GM19395 (cell line): ENCODE measurements around the gene PHLDA2.

Experiments used
- ATAC-seq: cut with Tn5 transposase; IDR thresholded peaks from one replicate; pipeline ENCODE4 v1.9.1; 2021; ENCODE audit warnings: mild to moderate bottlenecking, moderate library complexity; ENCODE audit not compliant: unreplicated experiment

PHLDA2 gene

GRCh38 chr11:2928605-2929530 lies at the start of gene PHLDA2:
PHLDA2 (minus strand) TSS chr11:2929420; CDS start chr11:2929364, 56 bp downstream.
- ATAC-seq = no peak

- ATAC-seq = no peak
Observed at GRCh38 chr11:2977113-2977512, 47.9 kb upstream of the PHLDA2 start.

GRCh38 chr11:2976294-2977063 lies 47.3 kb upstream of the PHLDA2 start:
- no peak for ATAC-seq

- ATAC-seq = no peak
Observed at GRCh38 chr11:2975594-2975993, 46.4 kb upstream of the PHLDA2 start.

GRCh38 chr11:2974272-2974671 lies 45.1 kb upstream of the PHLDA2 start:
- ATAC-seq = no peak

- no peak for ATAC-seq
Observed at GRCh38 chr11:2968341-2968900, 39.2 kb upstream of the PHLDA2 start.

GRCh38 chr11:2964782-2965181 lies 35.6 kb upstream of the PHLDA2 start:
- no peak for ATAC-seq

GRCh38 chr11:2963761-2964160 lies 34.5 kb upstream of the PHLDA2 start:
- no peak for ATAC-seq

- ATAC-seq = no peak
Observed at GRCh38 chr11:2963112-2963754, 34.0 kb upstream of the PHLDA2 start.

GRCh38 chr11:2961080-2961479 lies 31.9 kb upstream of the PHLDA2 start:
- ATAC-seq = no peak

GRCh38 chr11:2960139-2960538 lies 30.9 kb upstream of the PHLDA2 start:
- no peak for ATAC-seq

- no peak for ATAC-seq
Observed at GRCh38 chr11:2958251-2958650, 29.0 kb upstream of the PHLDA2 start.

- ATAC-seq = no peak
Observed at GRCh38 chr11:2955906-2956476, 26.8 kb upstream of the PHLDA2 start.

GRCh38 chr11:2954263-2954662 lies 25.0 kb upstream of the PHLDA2 start:
- ATAC-seq = no peak

- no peak for ATAC-seq
Observed at GRCh38 chr11:2952290-2952689, 23.1 kb upstream of the PHLDA2 start.

GRCh38 chr11:2951231-2952110 lies 22.3 kb upstream of the PHLDA2 start:
- no peak for ATAC-seq

- no peak for ATAC-seq
Observed at GRCh38 chr11:2950825-2951224, 21.6 kb upstream of the PHLDA2 start.

- no peak for ATAC-seq
Observed at GRCh38 chr11:2949920-2950319, 20.7 kb upstream of the PHLDA2 start.

GRCh38 chr11:2947744-2948143 lies 18.5 kb upstream of the PHLDA2 start:
- ATAC-seq = no peak

GRCh38 chr11:2945757-2946287 lies 16.6 kb upstream of the PHLDA2 start:
- ATAC-seq = no peak
